Neural cell (in vitro differentiated cells): Measurements from ENCODE around the gene CRTAC1. TPM values are rescaled to one million over a fixed set of nuclear protein-coding genes. Genes with fewer than 3 reads are reported as not detected.
A peak's percentile ranks its signal among the peaks of the same experiment; 100 is the strongest.

Experiments
- H2AFZ ChIP-seq: fragments of 200-600, 300-800 bp; sonication (generic), shearing (Covaris generic); 2 replicates; pipeline ENCODE4 v1.6.0; 2014; ENCODE audit warnings: low read depth, mild to moderate bottlenecking, antibody characterized with exemption, low read length, moderate library complexity
- H3F3A ChIP-seq: fragments of 200-600 bp; shearing (Covaris generic); 2 replicates; pipeline ENCODE4 v1.6.1; 2016; ENCODE audit warnings: mild to moderate bottlenecking, moderate library complexity, mixed read lengths, antibody characterized with exemption, low read length; ENCODE audit not compliant: insufficient read depth, poor library complexity, severe bottlenecking
- H3K27ac ChIP-seq: fragments of 200-600, 300-800 bp; sonication (generic), shearing (Covaris generic); 2 replicates; pipeline ENCODE4 v1.5.1; 2014; ENCODE audit warnings: mild to moderate bottlenecking, low read length, moderate library complexity
- H3K27me3 ChIP-seq: fragments of 300-800, 200-600 bp; sonication (generic), shearing (Covaris generic); 2 replicates; pipeline ENCODE4 v1.6.0; 2014; ENCODE audit warnings: mild to moderate bottlenecking, low read depth, low read length, moderate library complexity; ENCODE audit not compliant: insufficient read depth
- H3K36me3 ChIP-seq: fragments of 300-800, 200-600 bp; sonication (generic), shearing (Covaris generic); 2 replicates; pipeline ENCODE4 v1.5.1; 2014; ENCODE audit warnings: mild to moderate bottlenecking, antibody characterized with exemption, low read length, moderate library complexity; ENCODE audit not compliant: insufficient read depth
- H3K4me2 ChIP-seq: fragments of 300-800, 200-600 bp; sonication (generic), shearing (Covaris generic); 2 replicates; pipeline ENCODE4 v1.6.0; 2014; ENCODE audit warnings: mild to moderate bottlenecking, low read length
- H3K4me3 ChIP-seq: fragments of 300-800, 200-600 bp; sonication (generic), shearing (Covaris generic); 2 replicates; pipeline ENCODE4 v1.5.1; 2014; ENCODE audit warnings: mild to moderate bottlenecking, low read length, moderate library complexity
- H3K79me2 ChIP-seq: fragments of 200-600 bp; shearing (Covaris generic); replicated peaks from 2 replicates; pipeline ENCODE4 v1.6.0; 2014; ENCODE audit warnings: mild to moderate bottlenecking, low read length, moderate library complexity; ENCODE audit not compliant: insufficient read depth
- H3K9ac ChIP-seq: fragments of 300-800, 200-600 bp; sonication (generic), shearing (Covaris generic); 2 replicates; pipeline ENCODE4 v1.6.1; 2016; ENCODE audit warnings: mild to moderate bottlenecking, low read length, mixed read lengths
- H3K9me2 ChIP-seq: fragments of 200-600 bp; shearing (Covaris generic); 2 replicates; pipeline ENCODE4 v1.6.1; 2016; ENCODE audit warnings: mild to moderate bottlenecking, low read length, mixed read lengths; ENCODE audit not compliant: insufficient read depth
- H3K9me3 ChIP-seq: fragments of 200-600, 300-800 bp; sonication (generic), shearing (Covaris generic); 2 replicates; pipeline ENCODE4 v1.6.1; 2016; ENCODE audit warnings: mild to moderate bottlenecking, mixed run types, low read length, moderate library complexity, mixed read lengths
- H4K20me1 ChIP-seq: fragments of 200-600 bp; shearing (Covaris generic); 2 replicates; pipeline ENCODE4 v1.6.1; 2016; ENCODE audit warnings: mild to moderate bottlenecking, mixed run types; ENCODE audit not compliant: insufficient read depth
- EP300 ChIP-seq: fragments of 450-650 bp; conservative IDR thresholded peaks from 2 replicates; pipeline ENCODE4 v1.6.1; 2014; ENCODE audit warnings: antibody characterized with exemption, mild to moderate bottlenecking, moderate library complexity; ENCODE audit not compliant: poor library complexity, severe bottlenecking
- EZH2 ChIP-seq: fragments of 200-600, 300-800 bp; shearing (Covaris generic), sonication (generic); IDR thresholded peaks from 2 replicates; pipeline ENCODE4 v1.6.1; 2014; ENCODE audit warnings: antibody characterized with exemption, low read length, borderline replicate concordance, mild to moderate bottlenecking; ENCODE audit not compliant: insufficient read depth, poor library complexity, severe bottlenecking
- MXI1 ChIP-seq: fragments of 450-650 bp; conservative IDR thresholded peaks from 2 replicates; pipeline ENCODE4 v1.6.1; 2014; ENCODE audit warnings: antibody characterized with exemption, mild to moderate bottlenecking; ENCODE audit not compliant: poor library complexity, severe bottlenecking
- POLR2AphosphoS5 ChIP-seq: IDR thresholded peaks from 2 replicates; pipeline ENCODE4 v1.6.1; 2012
- RAD21 ChIP-seq: fragments of 450-650 bp; conservative IDR thresholded peaks from 2 replicates; pipeline ENCODE4 v1.6.1; 2014; ENCODE audit warnings: antibody characterized with exemption, mild to moderate bottlenecking, moderate library complexity
- SMC3 ChIP-seq: fragments of 450-650 bp; conservative IDR thresholded peaks from 2 replicates; pipeline ENCODE4 v1.6.1; 2014; ENCODE audit warnings: antibody characterized with exemption, mild to moderate bottlenecking, moderate library complexity; ENCODE audit not compliant: poor library complexity
- polyA plus RNA-seq: library from polyadenylated mRNA; depleted of rRNA; stranded (reverse); fragments of >200 nt; gene quantifications from 2 replicates; pipeline ENCODE4 v1.2.3, GENCODE V29; 2014
- TF ChIP-seq, protein P1 (sequence below): IDR thresholded peaks from 2 replicates; pipeline ENCODE4 v1.6.1; 2012; ENCODE audit warnings: borderline replicate concordance
- TF ChIP-seq, protein P2 (sequence below): fragments of 450-650 bp; IDR thresholded peaks from 2 replicates; pipeline ENCODE4 v1.5.1; 2014; ENCODE audit warnings: antibody characterized with exemption, mild to moderate bottlenecking, moderate library complexity; ENCODE audit not compliant: poor library complexity, severe bottlenecking

The CRTAC1 gene
- polyA plus RNA-seq, 1 donor from 2014 or later, result 1.1 TPM

- Histone ChIP-seq H3K79me2 (no peaks in the 10 kb centered on the region), H3K4me3 (no peak overlapping the region), H3K9ac (no peak overlapping the region), H3K27ac (no peak overlapping the region), H4K20me1 (no peaks in the 10 kb centered on the region), H3K27me3 (peaks cover 24% of the 10 kb centered on the region), H3K36me3 (no peaks in the 10 kb centered on the region), H3K9me2 (no peaks in the 10 kb centered on the region), H3K9me3 (no peaks in the 10 kb centered on the region), H3F3A (no peaks in the 10 kb centered on the region), H3K4me2 (no peak overlapping the region), H2AFZ (no peak overlapping the region)
- TF ChIP-seq EZH2 (no peak), MXI1 (no peak), SMC3 (no peak), RAD21 (no peak)
- TF ChIP-seq, protein P1, sequence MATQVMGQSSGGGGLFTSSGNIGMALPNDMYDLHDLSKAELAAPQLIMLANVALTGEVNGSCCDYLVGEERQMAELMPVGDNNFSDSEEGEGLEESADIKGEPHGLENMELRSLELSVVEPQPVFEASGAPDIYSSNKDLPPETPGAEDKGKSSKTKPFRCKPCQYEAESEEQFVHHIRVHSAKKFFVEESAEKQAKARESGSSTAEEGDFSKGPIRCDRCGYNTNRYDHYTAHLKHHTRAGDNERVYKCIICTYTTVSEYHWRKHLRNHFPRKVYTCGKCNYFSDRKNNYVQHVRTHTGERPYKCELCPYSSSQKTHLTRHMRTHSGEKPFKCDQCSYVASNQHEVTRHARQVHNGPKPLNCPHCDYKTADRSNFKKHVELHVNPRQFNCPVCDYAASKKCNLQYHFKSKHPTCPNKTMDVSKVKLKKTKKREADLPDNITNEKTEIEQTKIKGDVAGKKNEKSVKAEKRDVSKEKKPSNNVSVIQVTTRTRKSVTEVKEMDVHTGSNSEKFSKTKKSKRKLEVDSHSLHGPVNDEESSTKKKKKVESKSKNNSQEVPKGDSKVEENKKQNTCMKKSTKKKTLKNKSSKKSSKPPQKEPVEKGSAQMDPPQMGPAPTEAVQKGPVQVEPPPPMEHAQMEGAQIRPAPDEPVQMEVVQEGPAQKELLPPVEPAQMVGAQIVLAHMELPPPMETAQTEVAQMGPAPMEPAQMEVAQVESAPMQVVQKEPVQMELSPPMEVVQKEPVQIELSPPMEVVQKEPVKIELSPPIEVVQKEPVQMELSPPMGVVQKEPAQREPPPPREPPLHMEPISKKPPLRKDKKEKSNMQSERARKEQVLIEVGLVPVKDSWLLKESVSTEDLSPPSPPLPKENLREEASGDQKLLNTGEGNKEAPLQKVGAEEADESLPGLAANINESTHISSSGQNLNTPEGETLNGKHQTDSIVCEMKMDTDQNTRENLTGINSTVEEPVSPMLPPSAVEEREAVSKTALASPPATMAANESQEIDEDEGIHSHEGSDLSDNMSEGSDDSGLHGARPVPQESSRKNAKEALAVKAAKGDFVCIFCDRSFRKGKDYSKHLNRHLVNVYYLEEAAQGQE, result no peak
- TF ChIP-seq, protein P2, sequence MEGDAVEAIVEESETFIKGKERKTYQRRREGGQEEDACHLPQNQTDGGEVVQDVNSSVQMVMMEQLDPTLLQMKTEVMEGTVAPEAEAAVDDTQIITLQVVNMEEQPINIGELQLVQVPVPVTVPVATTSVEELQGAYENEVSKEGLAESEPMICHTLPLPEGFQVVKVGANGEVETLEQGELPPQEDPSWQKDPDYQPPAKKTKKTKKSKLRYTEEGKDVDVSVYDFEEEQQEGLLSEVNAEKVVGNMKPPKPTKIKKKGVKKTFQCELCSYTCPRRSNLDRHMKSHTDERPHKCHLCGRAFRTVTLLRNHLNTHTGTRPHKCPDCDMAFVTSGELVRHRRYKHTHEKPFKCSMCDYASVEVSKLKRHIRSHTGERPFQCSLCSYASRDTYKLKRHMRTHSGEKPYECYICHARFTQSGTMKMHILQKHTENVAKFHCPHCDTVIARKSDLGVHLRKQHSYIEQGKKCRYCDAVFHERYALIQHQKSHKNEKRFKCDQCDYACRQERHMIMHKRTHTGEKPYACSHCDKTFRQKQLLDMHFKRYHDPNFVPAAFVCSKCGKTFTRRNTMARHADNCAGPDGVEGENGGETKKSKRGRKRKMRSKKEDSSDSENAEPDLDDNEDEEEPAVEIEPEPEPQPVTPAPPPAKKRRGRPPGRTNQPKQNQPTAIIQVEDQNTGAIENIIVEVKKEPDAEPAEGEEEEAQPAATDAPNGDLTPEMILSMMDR, result no peak
Observed at GRCh38 chr10:98039690-98040381, 9.4 kb upstream of the CRTAC1 start.

GRCh38 chr10:98038288-98038687, 7.9 kb upstream of the CRTAC1 start:
- TF ChIP-seq EP300, result no peak
- TF ChIP-seq, protein P1, result no peak
- no peak for TF ChIP-seq RAD21
- TF ChIP-seq SMC3, result no peak
- no peak for TF ChIP-seq POLR2AphosphoS5
- TF ChIP-seq, protein P2, result peak; percentile 44
- H3K9ac ChIP-seq, result peak overlapping the region; percentile 22
- no peaks in the 10 kb centered on the region for H3K79me2 ChIP-seq
- H4K20me1 ChIP-seq, result no peaks in the 10 kb centered on the region
- peaks cover 29% of the 10 kb centered on the region for H3K27me3 ChIP-seq
- no peak overlapping the region for H3K27ac ChIP-seq
- H2AFZ ChIP-seq, result no peak overlapping the region
- H3K36me3 ChIP-seq, result no peaks in the 10 kb centered on the region
- H3K4me2 ChIP-seq, result no peak overlapping the region
- no peaks in the 10 kb centered on the region for H3K9me2 ChIP-seq
- no peaks in the 10 kb centered on the region for H3F3A ChIP-seq
- H3K9me3 ChIP-seq, result no peaks in the 10 kb centered on the region
- H3K4me3 ChIP-seq, result no peak overlapping the region
